Kidney epithelial cell (primary cell): Measurements from ENCODE around the gene CHRNB1. TPM values are rescaled to one million over a fixed set of nuclear protein-coding genes. Genes with fewer than 3 reads are reported as not detected.

Experiments used
- DNase-seq: peaks from one replicate; pipeline ENCODE4 v3.0.0-alpha.2; 2010; ENCODE audit warnings: low read depth
- H3K27me3 ChIP-seq: 2 replicates; pipeline ENCODE4 v1.6.0; 2011; ENCODE audit warnings: low read length; ENCODE audit not compliant: control insufficient read depth, insufficient read depth
- H3K36me3 ChIP-seq: 2 replicates; pipeline ENCODE4 v1.5.1; 2011; ENCODE audit warnings: low read length; ENCODE audit not compliant: control insufficient read depth, insufficient read depth
- H3K4me3 ChIP-seq: 2 replicates; pipeline ENCODE4 v1.5.1; 2011; ENCODE audit warnings: low read depth, mild to moderate bottlenecking, control low read depth, low read length
- total RNA-seq: library from RNA; depleted of rRNA; stranded (reverse); fragments of >200 nt; gene quantifications from 2 replicates; pipeline ENCODE4 v1.2.3, GENCODE V29; 2015
- TF ChIP-seq, protein P1 (sequence below): IDR thresholded peaks from 2 replicates; pipeline ENCODE4 v1.5.1; 2011; ENCODE audit warnings: mild to moderate bottlenecking, moderate library complexity, low read length, control low read depth, inconsistent platforms; ENCODE audit not compliant: insufficient read depth, poor library complexity, severe bottlenecking

Gene CHRNB1
- total RNA-seq, 1 donor from 2014 or later: 21.6 TPM

DNA sequence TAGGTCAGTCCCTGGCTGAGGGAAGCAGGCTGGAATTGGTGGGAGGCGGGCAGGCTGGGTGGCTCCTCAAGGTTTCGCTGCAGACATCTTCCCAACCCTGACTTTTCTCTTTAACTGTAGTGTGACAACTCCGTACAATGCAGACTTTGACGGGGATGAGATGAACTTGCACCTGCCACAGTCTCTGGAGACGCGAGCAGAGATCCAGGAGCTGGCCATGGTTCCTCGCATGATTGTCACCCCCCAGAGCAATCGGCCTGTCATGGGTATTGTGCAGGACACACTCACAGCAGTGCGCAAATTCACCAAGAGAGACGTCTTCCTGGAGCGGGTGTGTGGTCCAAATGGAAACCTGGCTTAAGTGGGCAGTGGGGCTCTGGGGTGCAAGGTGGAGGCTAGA is 54.3 kb downstream of the CHRNB1 start:
- no peak overlapping the region for H3K4me3 ChIP-seq
- DNase-seq: no peak
- TF ChIP-seq, protein P1, sequence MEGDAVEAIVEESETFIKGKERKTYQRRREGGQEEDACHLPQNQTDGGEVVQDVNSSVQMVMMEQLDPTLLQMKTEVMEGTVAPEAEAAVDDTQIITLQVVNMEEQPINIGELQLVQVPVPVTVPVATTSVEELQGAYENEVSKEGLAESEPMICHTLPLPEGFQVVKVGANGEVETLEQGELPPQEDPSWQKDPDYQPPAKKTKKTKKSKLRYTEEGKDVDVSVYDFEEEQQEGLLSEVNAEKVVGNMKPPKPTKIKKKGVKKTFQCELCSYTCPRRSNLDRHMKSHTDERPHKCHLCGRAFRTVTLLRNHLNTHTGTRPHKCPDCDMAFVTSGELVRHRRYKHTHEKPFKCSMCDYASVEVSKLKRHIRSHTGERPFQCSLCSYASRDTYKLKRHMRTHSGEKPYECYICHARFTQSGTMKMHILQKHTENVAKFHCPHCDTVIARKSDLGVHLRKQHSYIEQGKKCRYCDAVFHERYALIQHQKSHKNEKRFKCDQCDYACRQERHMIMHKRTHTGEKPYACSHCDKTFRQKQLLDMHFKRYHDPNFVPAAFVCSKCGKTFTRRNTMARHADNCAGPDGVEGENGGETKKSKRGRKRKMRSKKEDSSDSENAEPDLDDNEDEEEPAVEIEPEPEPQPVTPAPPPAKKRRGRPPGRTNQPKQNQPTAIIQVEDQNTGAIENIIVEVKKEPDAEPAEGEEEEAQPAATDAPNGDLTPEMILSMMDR: no peak
- H3K27me3 ChIP-seq: no peaks in the 10 kb centered on the region
- peaks cover 18% of the 10 kb centered on the region for H3K36me3 ChIP-seq

GRCh38 chr17:7501729-7502128 is 56.9 kb downstream of the CHRNB1 start:
- H3K27me3 ChIP-seq: no peaks in the 10 kb centered on the region
- DNase-seq: no peak
- no peak overlapping the region for H3K4me3 ChIP-seq
- TF ChIP-seq, protein P1: no peak
- H3K36me3 ChIP-seq: peaks cover 15% of the 10 kb centered on the region

DNA sequence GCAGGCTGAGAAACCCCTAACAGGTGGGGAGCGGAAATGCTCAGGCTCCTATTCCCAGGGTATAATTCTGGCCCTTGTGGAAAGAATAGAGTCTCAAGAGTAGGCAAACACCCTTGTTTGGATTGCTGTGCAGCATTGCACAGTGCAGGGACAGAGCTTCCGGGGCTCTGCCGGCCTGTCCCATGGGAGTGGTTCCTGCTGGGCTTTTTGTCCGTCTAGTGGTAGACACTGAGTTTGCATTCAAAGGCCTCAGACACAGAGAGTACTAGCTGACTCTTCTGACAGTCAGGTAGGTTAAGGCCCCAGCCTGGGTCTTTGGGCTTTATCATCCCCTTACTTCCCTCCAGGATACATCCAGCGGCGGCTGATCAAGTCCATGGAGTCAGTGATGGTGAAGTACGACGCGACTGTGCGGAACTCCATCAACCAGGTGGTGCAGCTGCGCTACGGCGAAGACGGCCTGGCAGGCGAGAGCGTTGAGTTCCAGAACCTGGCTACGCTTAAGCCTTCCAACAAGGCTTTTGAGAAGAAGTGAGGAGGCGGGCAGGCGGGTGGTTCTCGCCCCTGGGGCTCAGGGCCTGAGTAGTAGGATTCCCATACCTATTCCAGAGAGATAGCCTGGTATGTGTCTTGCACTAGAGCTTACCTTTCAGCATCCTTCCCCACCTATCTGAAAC is 57.4 kb downstream of the CHRNB1 start:
- no peak for DNase-seq
- H3K36me3 ChIP-seq: peaks cover 14% of the 10 kb centered on the region
- TF ChIP-seq, protein P1: no peak
- H3K27me3 ChIP-seq: no peaks in the 10 kb centered on the region
- no peak overlapping the region for H3K4me3 ChIP-seq

GRCh38 chr17:7502987-7503386 is 58.1 kb downstream of the CHRNB1 start:
- no peak for DNase-seq
- no peaks in the 10 kb centered on the region for H3K27me3 ChIP-seq
- TF ChIP-seq, protein P1: peak; percentile 27
- H3K36me3 ChIP-seq: peaks cover 11% of the 10 kb centered on the region
- no peak overlapping the region for H3K4me3 ChIP-seq

- TF ChIP-seq, protein P1: no peak
- DNase-seq: no peak
- H3K4me3 ChIP-seq: no peak overlapping the region
- H3K36me3 ChIP-seq: peaks cover 10% of the 10 kb centered on the region
- no peaks in the 10 kb centered on the region for H3K27me3 ChIP-seq
Measured at GRCh38 chr17:7503521-7503920, 58.7 kb downstream of the CHRNB1 start.

Other genes starting within 250 kb of the CHRNB1 start
- 6.1 and 12.9 TPM in 2 replicates for gene DLG4, start 225.2 kb upstream of the CHRNB1 start, total RNA-seq
- gene ACADVL, start 225.1 kb upstream of the CHRNB1 start, total RNA-seq: 219 and 344 TPM in 2 replicates
- gene DVL2, start 210.5 kb upstream of the CHRNB1 start, total RNA-seq: 57.1 and 69.8 TPM in 2 replicates
- gene PHF23, start 205.6 kb upstream of the CHRNB1 start, total RNA-seq: 41.3 and 53.3 TPM in 2 replicates
- 277 and 595 TPM in 2 replicates for gene GABARAP, start 202.6 kb upstream of the CHRNB1 start, total RNA-seq
- 96.0 and 97.1 TPM in 2 replicates for gene CTDNEP1, start 193.3 kb upstream of the CHRNB1 start, total RNA-seq
- 20.8 and 29.0 TPM in 2 replicates for gene ELP5, start 192.8 kb upstream of the CHRNB1 start, total RNA-seq
- gene CLDN7, start 182.6 kb upstream of the CHRNB1 start, total RNA-seq: 248 and 250 TPM in 2 replicates
- 0.38 and 1.1 TPM in 2 replicates for gene SLC2A4, start 163.3 kb upstream of the CHRNB1 start, total RNA-seq
- gene YBX2, start 150.4 kb upstream of the CHRNB1 start, total RNA-seq: 0.08 and 0.48 TPM in 2 replicates
- 460 and 490 TPM in 2 replicates for gene EIF5A, start 137.4 kb upstream of the CHRNB1 start, total RNA-seq
- gene GPS2, start 129.7 kb upstream of the CHRNB1 start, total RNA-seq: 73.5 and 76.0 TPM in 2 replicates
- 16.3 and 29.9 TPM in 2 replicates for gene NEURL4, start 115.7 kb upstream of the CHRNB1 start, total RNA-seq
- gene ACAP1, start 108.5 kb upstream of the CHRNB1 start, total RNA-seq: 0.14 and 3.6 TPM in 2 replicates
- 14.9 and 15.5 TPM in 2 replicates for gene KCTD11, start 92.9 kb upstream of the CHRNB1 start, total RNA-seq
- gene TMEM95, start 89.9 kb upstream of the CHRNB1 start, total RNA-seq: not detected in 2 replicates
- gene TNK1, start 64.0 kb upstream of the CHRNB1 start, total RNA-seq: 4.0 and 13.3 TPM in 2 replicates
- gene PLSCR3, start 50.5 kb upstream of the CHRNB1 start, total RNA-seq: 61.8 and 74.7 TPM in 2 replicates
- 66.9 and 77.1 TPM in 2 replicates for gene TMEM256, start 41.0 kb upstream of the CHRNB1 start, total RNA-seq
- gene NLGN2, start 37.2 kb upstream of the CHRNB1 start, total RNA-seq: 8.3 and 8.4 TPM in 2 replicates
- gene SPEM1, start 24.7 kb upstream of the CHRNB1 start, total RNA-seq: not detected in 2 replicates
- gene SPEM2, start 19.4 kb upstream of the CHRNB1 start, total RNA-seq: not detected in 2 replicates
- gene SPEM3, start 16.2 kb upstream of the CHRNB1 start, total RNA-seq: not detected in 2 replicates
- gene TMEM102, start 9.6 kb upstream of the CHRNB1 start, total RNA-seq: 31.7 and 34.9 TPM in 2 replicates
- 1.5 and 1.8 TPM in 2 replicates for gene FGF11, start 5.5 kb upstream of the CHRNB1 start, total RNA-seq
- gene ZBTB4, start 34.6 kb downstream of the CHRNB1 start, total RNA-seq: 26.3 and 28.3 TPM in 2 replicates
- not detected in 2 replicates for gene SLC35G6, start 36.4 kb downstream of the CHRNB1 start, total RNA-seq
- 56.9 and 57.8 TPM in 2 replicates for gene POLR2A, start 39.3 kb downstream of the CHRNB1 start, total RNA-seq
- 9.0 and 9.4 TPM in 2 replicates for gene TNFSF12, start 104.0 kb downstream of the CHRNB1 start, total RNA-seq
- gene TNFSF13, start 113.7 kb downstream of the CHRNB1 start, total RNA-seq: 13.5 and 14.3 TPM in 2 replicates
- gene SENP3, start 116.9 kb downstream of the CHRNB1 start, total RNA-seq: 107 and 109 TPM in 2 replicates
- gene CD68, start 134.6 kb downstream of the CHRNB1 start, total RNA-seq: 7.4 and 8.7 TPM in 2 replicates
- gene MPDU1, start 138.8 kb downstream of the CHRNB1 start, total RNA-seq: 161 and 187 TPM in 2 replicates
- 1.8 and 3.4 TPM in 2 replicates for gene SOX15, start 145.0 kb downstream of the CHRNB1 start, total RNA-seq
- gene FXR2, start 169.8 kb downstream of the CHRNB1 start, total RNA-seq: 43.0 and 45.7 TPM in 2 replicates
- 61.6 and 76.0 TPM in 2 replicates for gene SAT2, start 182.8 kb downstream of the CHRNB1 start, total RNA-seq
- gene SHBG, start 185.1 kb downstream of the CHRNB1 start, total RNA-seq: 0.79 TPM in 1 of 2 replicates, not detected in the other
- not detected in 2 replicates for gene ATP1B2, start 205.9 kb downstream of the CHRNB1 start, total RNA-seq
- gene TP53, start 242.4 kb downstream of the CHRNB1 start, total RNA-seq: 154 and 168 TPM in 2 replicates
- gene WRAP53, start 243.4 kb downstream of the CHRNB1 start, total RNA-seq: 13.3 and 14.9 TPM in 2 replicates